Endodermal cell (in vitro differentiated cells): ENCODE measurements around the gene ASTL. TPM values are rescaled to one million over a fixed set of nuclear protein-coding genes. Genes with fewer than 3 reads are reported as not detected.

Experiments
- DNase-seq: peaks from one replicate; pipeline ENCODE4 v3.0.0-alpha.2; 2017
- H3K27ac ChIP-seq: 2 replicates; pipeline ENCODE4 v1.5.1; 2013; ENCODE audit warnings: mild to moderate bottlenecking, low read depth, low read length, moderate library complexity
- H3K27me3 ChIP-seq: 2 replicates; pipeline ENCODE4 v1.6.1; 2013; ENCODE audit warnings: mild to moderate bottlenecking, low read length, moderate library complexity; ENCODE audit not compliant: insufficient read depth, control insufficient read depth, poor library complexity, severe bottlenecking
- H3K36me3 ChIP-seq: 2 replicates; pipeline ENCODE4 v1.7.0; 2013; ENCODE audit warnings: mild to moderate bottlenecking, low read length, moderate library complexity; ENCODE audit not compliant: control insufficient read depth, insufficient read depth
- H3K4me1 ChIP-seq: one replicate; pipeline ENCODE4 v1.7.0; 2013; ENCODE audit warnings: low read length; ENCODE audit not compliant: control insufficient read depth, insufficient read depth
- H3K4me3 ChIP-seq: 2 replicates; pipeline ENCODE4 v1.5.1; 2013; ENCODE audit warnings: mild to moderate bottlenecking, low read length, moderate library complexity
- H3K9ac ChIP-seq: 2 replicates; pipeline ENCODE4 v1.6.1; 2013; ENCODE audit warnings: mild to moderate bottlenecking, low read length, moderate library complexity; ENCODE audit not compliant: poor library complexity, severe bottlenecking; ENCODE audit errors: extremely low read depth
- H3K9me3 ChIP-seq: 2 replicates; pipeline ENCODE4 v1.6.1; 2013; ENCODE audit warnings: mild to moderate bottlenecking, low read length, moderate library complexity; ENCODE audit not compliant: control insufficient read depth
- H3K27ac Mint-ChIP-seq: 2 replicates; pipeline ENCODE4 v1.8.0; 2020; ENCODE audit warnings: mixed read lengths
- H3K27me3 Mint-ChIP-seq: 2 replicates; pipeline ENCODE4 v1.8.0; 2021; ENCODE audit warnings: mild to moderate bottlenecking, mixed read lengths; ENCODE audit not compliant: insufficient read depth
- H3K36me3 Mint-ChIP-seq: 2 replicates; pipeline ENCODE4 v1.8.0; 2020; ENCODE audit warnings: low read depth, mixed read lengths
- H3K4me1 Mint-ChIP-seq: 2 replicates; pipeline ENCODE4 v1.8.0; 2020; ENCODE audit warnings: mixed read lengths
- H3K4me3 Mint-ChIP-seq: 2 replicates; pipeline ENCODE4 v1.8.0; 2020; ENCODE audit warnings: mild to moderate bottlenecking, moderate library complexity, mixed read lengths
- H3K9me3 Mint-ChIP-seq: 2 replicates; pipeline ENCODE4 v1.8.0; 2020; ENCODE audit warnings: mild to moderate bottlenecking, mixed read lengths
- CTCF ChIP-seq: fragments of 200-600 bp; sonication (generic); conservative IDR thresholded peaks from 2 replicates; pipeline ENCODE4 v1.5.0; 2021; ENCODE audit warnings: antibody characterized with exemption, mild to moderate bottlenecking
- WGBS, 2 experiments: methylation state at CpG; one replicate each; pipeline versions ENCODE4 v1.1.5 to v1.1.7; 2013; ENCODE audit warnings: missing lambda C conversion rate in 2 of 2, mixed read lengths in 1 of 2; ENCODE audit not compliant: insufficient coverage in 1 of 2, insufficient read length in 1 of 2; 5-methylcytosine and 5-hydroxymethylcytosine counted together
- total RNA-seq, 2 donors: library from RNA; stranded (reverse); fragmentation: NEBNext Ultra II Directional in 1 of 2; extraction: Animal tissue kit (Norgen Biotek cat#: 25700) in 1 of 2; gene quantifications; 2 replicates in 1 of 2; 3 replicates in 1 of 2; pipeline ENCODE4 v1.2.1, GENCODE V29; 2021

The ASTL gene
- total RNA-seq, 2 donors from 2014 or later, result not detected

- Mint-ChIP-seq H3K9me3 (no peaks in the 10 kb centered on the region), H3K27ac (no peak overlapping the region), H3K4me3 (no peak overlapping the region), H3K4me1 (no peaks in the 10 kb centered on the region), H3K36me3 (no peaks in the 10 kb centered on the region), H3K27me3 (peaks cover 4% of the 10 kb centered on the region)
- Histone ChIP-seq H3K9ac (no peak overlapping the region), H3K9me3 (no peaks in the 10 kb centered on the region), H3K4me1 (no peaks in the 10 kb centered on the region), H3K27me3 (no peaks in the 10 kb centered on the region), H3K4me3 (no peak overlapping the region), H3K36me3 (no peaks in the 10 kb centered on the region), H3K27ac (no peak overlapping the region)
- no peak for TF ChIP-seq CTCF
- 92 to 100% methylated on average over 1 to 4 of the region's 4 CpGs for WGBS, 2 experiments
- DNase-seq, result no peak
Measured at GRCh38 chr2:96092573-96092877, 45.8 kb downstream of the ASTL start.

GRCh38 chr2:96091711-96092572, 46.4 kb downstream of the ASTL start:
- peak; percentile 64 for DNase-seq
- no peaks in the 10 kb centered on the region for H3K4me1 ChIP-seq
- H3K4me3 Mint-ChIP-seq, result no peak overlapping the region
- H3K9ac ChIP-seq, result no peak overlapping the region
- H3K36me3 ChIP-seq, result no peaks in the 10 kb centered on the region
- no peaks in the 10 kb centered on the region for H3K9me3 Mint-ChIP-seq
- no peak overlapping the region for H3K27ac ChIP-seq
- H3K4me3 ChIP-seq, result no peak overlapping the region
- no peak for TF ChIP-seq CTCF
- no peaks in the 10 kb centered on the region for H3K27me3 ChIP-seq
- peaks cover 4% of the 10 kb centered on the region for H3K27me3 Mint-ChIP-seq
- 80 to 86% methylated on average over 13 to 18 of the region's 18 CpGs for WGBS, 2 experiments
- no peak overlapping the region for H3K27ac Mint-ChIP-seq
- H3K4me1 Mint-ChIP-seq, result no peaks in the 10 kb centered on the region
- no peaks in the 10 kb centered on the region for H3K36me3 Mint-ChIP-seq
- H3K9me3 ChIP-seq, result no peaks in the 10 kb centered on the region

GRCh38 chr2:96091141-96091710, 47.1 kb downstream of the ASTL start:
- H3K27ac Mint-ChIP-seq, result no peak overlapping the region
- peak; percentile 43 for DNase-seq
- H3K27me3 Mint-ChIP-seq, result peaks cover 4% of the 10 kb centered on the region
- WGBS, 2 experiments, result 89 to 92% methylated on average over 13 to 14 of the region's 14 CpGs
- Histone ChIP-seq H3K27me3 (no peaks in the 10 kb centered on the region), H3K27ac (no peak overlapping the region), H3K36me3 (no peaks in the 10 kb centered on the region), H3K4me3 (no peak overlapping the region), H3K9ac (no peak overlapping the region), H3K4me1 (no peaks in the 10 kb centered on the region), H3K9me3 (no peaks in the 10 kb centered on the region)
- no peaks in the 10 kb centered on the region for H3K9me3 Mint-ChIP-seq
- no peaks in the 10 kb centered on the region for H3K36me3 Mint-ChIP-seq
- H3K4me1 Mint-ChIP-seq, result no peaks in the 10 kb centered on the region
- no peak overlapping the region for H3K4me3 Mint-ChIP-seq
- no peak for TF ChIP-seq CTCF
